Brain microvascular endothelial cell (primary cell): ENCODE data around the gene FMN2.

Source experiments
- DNase-seq: peaks from one replicate; pipeline ENCODE4 v3.0.0-alpha.2; 2020
- H3K27ac ChIP-seq: fragments of 250-450 bp; sonication (Bioruptor Pico); 2 replicates; pipeline ENCODE4 v1.5.1; 2020; ENCODE audit warnings: mild to moderate bottlenecking, moderate library complexity
- H3K27me3 ChIP-seq: fragments of 250-450 bp; sonication (Bioruptor Pico); replicated peaks from 2 replicates; pipeline ENCODE4 v1.5.1; 2020; ENCODE audit warnings: mild to moderate bottlenecking
- H3K36me3 ChIP-seq: fragments of 250-450 bp; sonication (Bioruptor Pico); replicated peaks from 2 replicates; pipeline ENCODE4 v1.5.1; 2020; ENCODE audit warnings: mild to moderate bottlenecking
- H3K4me3 ChIP-seq: 2 replicates; pipeline ENCODE4 v1.5.1; 2011; ENCODE audit warnings: low read depth, mild to moderate bottlenecking, control low read depth, low read length, moderate library complexity
- CTCF ChIP-seq: IDR thresholded peaks from 2 replicates; pipeline ENCODE4 v1.5.1; 2011; ENCODE audit warnings: low read depth, mild to moderate bottlenecking, moderate library complexity, low read length, control low read depth, inconsistent platforms; ENCODE audit errors: missing control alignments
- in situ Hi-C: cut with HindIII; loops from 2 replicates; pipeline ENCODE4 v1.10.0; 2017; ENCODE audit warnings: low sequenced_read_pairs, low pct_ligation_motif_present

Gene FMN2

DNA sequence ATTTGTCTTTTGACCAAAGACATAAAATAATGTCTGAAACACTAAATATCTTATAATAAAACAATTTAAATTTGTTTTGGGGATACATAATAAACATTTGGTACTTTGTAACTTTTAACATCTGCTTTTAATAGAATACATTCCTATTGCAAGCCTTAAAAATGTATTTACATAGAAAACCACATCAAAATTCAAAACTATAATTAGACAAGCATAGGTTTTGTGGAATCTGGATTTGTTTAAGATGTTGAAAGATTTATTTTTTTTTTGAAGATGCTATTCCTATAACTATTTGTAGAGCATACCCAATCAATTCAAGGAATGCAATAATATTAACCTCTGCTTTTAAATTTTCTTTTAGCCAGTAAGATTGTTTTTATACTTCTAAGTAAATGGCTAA lies 125.7 kb downstream of the FMN2 start:
- no peak for DNase-seq
- Histone ChIP-seq H3K4me3 (no peak overlapping the region), H3K36me3 (no peaks in the 10 kb centered on the region), H3K27me3 (no peaks in the 10 kb centered on the region), H3K27ac (no peak overlapping the region)
- in situ Hi-C loops = no loop called here
- no peak for TF ChIP-seq CTCF

DNA sequence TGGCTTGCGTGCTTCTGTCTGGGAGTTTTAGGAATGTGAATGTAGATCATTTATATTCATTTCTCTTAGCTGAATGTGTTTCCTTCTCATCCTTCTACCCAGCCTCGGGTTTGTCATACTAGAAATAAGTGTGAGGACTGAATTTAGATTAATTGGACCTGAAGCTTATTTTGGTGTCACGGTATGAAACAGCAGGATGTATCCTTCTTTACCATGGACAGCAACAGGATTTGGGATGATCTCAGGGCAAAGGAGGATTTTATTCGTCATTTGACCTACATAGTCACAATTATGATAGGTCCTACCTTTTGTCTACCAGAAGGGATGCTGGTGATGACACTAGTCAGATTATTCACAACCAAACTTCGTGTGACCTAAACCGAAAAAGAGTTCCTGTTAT lies 127.4 kb downstream of the FMN2 start:
- Histone ChIP-seq H3K4me3 (no peak overlapping the region), H3K36me3 (no peaks in the 10 kb centered on the region), H3K27ac (no peak overlapping the region), H3K27me3 (no peaks in the 10 kb centered on the region)
- TF ChIP-seq CTCF = no peak
- no peak for DNase-seq
- in situ Hi-C loops = no loop called here

- H3K27ac ChIP-seq = no peak overlapping the region
- no peak for TF ChIP-seq CTCF
- no peaks in the 10 kb centered on the region for H3K36me3 ChIP-seq
- in situ Hi-C loops = no loop called here
- H3K27me3 ChIP-seq = no peaks in the 10 kb centered on the region
- H3K4me3 ChIP-seq = no peak overlapping the region
- no peak for DNase-seq
Measured at GRCh38 chr1:240226102-240226501, 134.4 kb downstream of the FMN2 start.

DNA sequence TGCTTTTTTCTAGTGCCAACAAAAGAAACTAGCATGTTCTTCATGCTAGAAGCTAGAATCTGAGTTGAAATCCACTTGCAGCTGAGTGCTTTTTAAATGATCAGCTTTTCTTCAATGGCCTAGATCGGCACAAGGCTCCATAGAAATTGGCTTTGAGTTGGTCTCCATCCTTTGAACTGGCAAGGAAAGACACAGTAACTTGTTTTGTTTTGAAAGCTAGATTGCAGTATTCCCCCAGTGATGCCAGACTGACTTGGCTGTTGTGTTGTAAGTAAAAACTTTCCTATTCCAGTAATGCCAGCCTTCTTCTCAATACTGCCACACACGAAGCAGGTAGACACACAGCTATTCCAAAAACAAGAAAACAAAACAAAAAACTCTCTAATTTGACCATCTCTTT lies 139.1 kb downstream of the FMN2 start:
- H3K36me3 ChIP-seq = no peaks in the 10 kb centered on the region
- no peak overlapping the region for H3K4me3 ChIP-seq
- H3K27ac ChIP-seq = no peak overlapping the region
- no peak for TF ChIP-seq CTCF
- in situ Hi-C loops = no loop called here
- DNase-seq = no peak
- H3K27me3 ChIP-seq = no peaks in the 10 kb centered on the region

- in situ Hi-C loops = no loop called here
- H3K36me3 ChIP-seq = no peaks in the 10 kb centered on the region
- H3K27ac ChIP-seq = no peak overlapping the region
- no peak for TF ChIP-seq CTCF
- no peak overlapping the region for H3K4me3 ChIP-seq
- no peaks in the 10 kb centered on the region for H3K27me3 ChIP-seq
- DNase-seq = no peak
Measured at GRCh38 chr1:240232530-240232929, 140.8 kb downstream of the FMN2 start.

GRCh38 chr1:240234485-240235210 lies 143.0 kb downstream of the FMN2 start:
- no peak for TF ChIP-seq CTCF
- no peaks in the 10 kb centered on the region for H3K27me3 ChIP-seq
- no peaks in the 10 kb centered on the region for H3K36me3 ChIP-seq
- in situ Hi-C loops = no loop called here
- peak overlapping the region; percentile 52 for H3K27ac ChIP-seq
- H3K4me3 ChIP-seq = no peak overlapping the region
- DNase-seq = peak; percentile 23
